ENCODE data around the gene SGSH.

- no peak for TF ChIP-seq GATA2 (IDR thresholded peaks at IDR 0.05; ENCODE audit: low read depth, low read length)
- TF ChIP-seq GATA3 (IDR thresholded peaks at IDR 0.05; ENCODE audit: low read depth, low read length) = no peak
These were observed 945 bp downstream of the SGSH start for GRCh38 chr17:80219013-80219762.

All from SH-SY5Y (cell line).